NCI-H1105 treated with DMSO at 0.1 percent for 48 hours (cell line): ENCODE data around the gene PRKAB2.
A peak's percentile ranks its signal among the peaks of the same experiment; 100 is the strongest.
"Not testable (repeated sequence)": the region's sequence is repeated elsewhere in the genome, so short reads cannot be mapped to it uniquely, and the experiment has no call there.

Source experiments
- DNase-seq: peaks from one replicate; lab custom pipeline; 2025; lab: John Stamatoyannopoulos, UW

The PRKAB2 gene

DNA sequence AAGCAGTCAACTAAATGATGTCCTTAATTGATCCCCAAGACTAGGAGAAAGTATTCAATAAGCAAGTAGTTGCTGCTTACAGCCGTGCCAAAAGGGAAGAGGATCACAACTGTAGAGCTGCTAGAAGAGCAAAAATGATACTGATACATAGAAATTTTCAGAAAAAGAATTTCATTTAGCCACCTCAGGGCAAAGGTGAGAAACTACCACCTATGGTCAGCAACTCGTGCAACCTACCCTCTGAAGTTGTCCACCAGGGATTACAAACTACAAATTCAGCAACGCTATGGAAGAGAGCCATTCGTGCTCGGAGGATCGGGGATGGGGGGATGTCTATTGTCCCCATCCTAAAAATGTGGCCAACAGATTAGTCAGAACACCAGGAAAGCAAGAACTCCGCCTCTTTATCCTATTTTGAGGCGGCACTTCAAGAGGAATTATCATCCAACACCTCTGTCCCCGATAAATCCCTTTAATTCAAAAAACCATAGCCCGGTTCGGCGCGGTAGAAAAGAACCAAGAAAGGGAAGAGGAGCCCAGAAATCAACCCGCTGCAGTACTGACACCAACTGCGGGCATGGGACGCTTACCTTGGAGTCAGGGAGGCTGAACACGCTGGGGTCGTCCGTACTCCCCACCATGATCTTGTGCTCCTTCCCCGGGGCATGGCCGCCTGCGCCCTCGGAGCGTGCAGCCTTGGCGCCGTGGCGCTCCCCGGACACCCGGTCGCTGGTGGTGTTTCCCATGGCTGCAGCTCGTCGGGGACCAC, 687 bp downstream of the PRKAB2 start:
- no peak for DNase-seq

DNA sequence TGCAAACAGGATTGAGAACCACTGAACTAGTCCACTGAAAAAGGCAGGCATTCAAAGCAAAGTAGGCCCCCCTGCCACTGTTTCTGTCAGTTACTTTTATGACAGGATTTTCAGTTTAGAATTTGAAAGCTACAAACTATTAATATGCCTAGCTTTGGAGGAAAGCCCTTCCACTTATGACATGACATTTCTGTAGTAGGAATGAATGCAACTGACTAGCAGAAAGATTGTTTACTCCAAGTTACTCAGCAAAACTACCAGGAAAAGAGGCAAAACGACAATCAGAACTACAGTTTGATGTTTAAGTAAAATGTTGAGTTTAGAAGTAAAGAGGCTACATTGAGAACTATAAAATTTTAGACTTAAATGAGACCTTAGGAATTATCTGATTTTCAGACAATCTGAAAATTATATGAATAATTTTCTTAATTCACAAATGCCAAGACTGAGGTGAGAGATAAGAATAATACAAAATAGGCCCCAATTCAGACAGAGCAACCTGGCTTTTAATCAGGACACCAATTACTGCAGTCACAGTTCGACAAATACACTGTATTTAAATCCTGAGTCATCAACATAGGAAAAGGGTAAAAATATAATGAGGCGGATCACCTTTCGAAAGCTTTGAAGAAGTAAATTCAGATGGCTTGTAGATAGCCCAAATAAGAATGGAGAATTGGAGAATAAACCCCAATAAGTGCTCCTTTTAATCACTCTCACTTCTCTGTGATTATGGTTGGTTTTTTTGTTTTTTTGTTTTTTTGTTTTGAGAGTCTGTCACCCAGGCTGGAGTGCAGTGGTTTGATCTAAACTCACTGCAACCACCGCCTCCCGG, 2.2 kb downstream of the PRKAB2 start:
- no peak for DNase-seq

DNA sequence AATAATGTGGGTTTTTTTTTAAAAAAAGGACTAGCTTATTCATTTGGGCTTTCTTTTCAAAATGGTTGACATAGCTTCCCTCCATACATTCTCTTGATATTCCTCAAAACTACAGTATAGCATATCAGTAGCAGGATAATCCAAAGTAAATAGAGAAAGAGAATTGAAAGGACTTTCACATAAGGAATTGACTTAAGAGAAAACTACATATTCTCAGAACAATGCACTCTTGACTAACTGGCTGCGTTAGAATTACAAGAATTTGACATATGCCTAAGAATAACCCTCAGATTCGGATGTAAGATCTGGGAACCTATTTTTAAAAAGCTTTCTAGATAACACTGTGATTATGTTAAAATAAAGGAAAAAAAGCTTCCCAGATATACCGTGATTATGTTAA, 3.1 kb downstream of the PRKAB2 start:
- no peak for DNase-seq

DNA sequence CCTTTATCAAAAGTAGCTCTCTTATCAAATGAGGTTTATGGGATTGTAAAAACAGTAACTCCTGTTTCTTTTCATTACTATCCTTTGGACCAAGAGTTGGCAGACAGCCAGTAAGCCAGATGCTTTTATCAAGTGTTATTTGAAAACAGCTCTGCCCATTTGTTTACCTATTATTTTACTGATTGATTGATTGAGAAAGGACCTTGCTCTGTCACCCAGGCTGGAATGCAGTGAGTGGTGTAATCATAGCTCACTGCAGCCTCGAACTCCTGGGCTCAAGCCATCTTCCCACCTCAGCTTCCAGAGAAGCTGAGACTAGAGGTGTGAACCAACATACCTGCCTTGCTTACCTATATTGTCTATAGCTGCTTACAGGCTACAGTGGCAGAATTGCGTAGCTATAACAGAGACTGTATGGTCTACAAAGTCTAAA, 3.6 kb downstream of the PRKAB2 start:
- peak; percentile 57 for DNase-seq

DNA sequence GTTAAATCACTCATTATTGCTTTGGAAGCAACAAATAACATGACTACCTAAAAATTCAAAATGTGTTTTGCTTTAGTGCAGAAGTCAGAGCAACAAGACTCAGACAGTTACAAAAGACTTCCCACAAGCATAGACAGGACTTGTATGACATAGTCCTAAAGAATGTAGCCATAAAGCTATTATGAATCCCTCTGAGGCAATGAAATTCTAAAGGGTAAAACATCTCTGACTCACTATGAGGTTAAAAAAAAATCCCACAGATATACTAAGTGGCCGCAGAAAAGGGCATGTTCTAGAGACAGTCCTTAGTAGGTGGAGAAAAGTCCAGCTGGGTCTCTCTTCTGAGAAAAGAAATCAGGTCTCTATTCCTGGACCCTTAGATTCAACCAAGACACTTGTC, 4.9 kb downstream of the PRKAB2 start:
- no peak for DNase-seq

DNA sequence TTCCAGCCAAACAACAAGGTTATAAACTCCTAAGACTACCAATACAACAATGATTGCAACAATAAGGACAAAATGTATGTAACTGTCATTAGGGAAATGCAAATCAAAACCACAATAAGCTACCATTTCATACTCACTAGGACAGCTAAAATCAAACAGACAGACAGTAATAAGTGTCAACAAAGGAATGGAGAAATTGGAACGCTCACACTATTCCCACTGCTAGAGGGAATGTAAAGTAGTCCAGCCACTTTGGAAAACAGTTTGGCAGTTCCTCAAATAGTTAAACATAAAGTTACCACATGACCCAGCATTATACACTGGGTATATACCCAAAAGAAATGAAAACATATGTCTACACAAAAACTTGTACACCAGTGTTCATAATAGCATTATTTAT, 9.3 kb downstream of the PRKAB2 start:
- no peak for DNase-seq

DNA sequence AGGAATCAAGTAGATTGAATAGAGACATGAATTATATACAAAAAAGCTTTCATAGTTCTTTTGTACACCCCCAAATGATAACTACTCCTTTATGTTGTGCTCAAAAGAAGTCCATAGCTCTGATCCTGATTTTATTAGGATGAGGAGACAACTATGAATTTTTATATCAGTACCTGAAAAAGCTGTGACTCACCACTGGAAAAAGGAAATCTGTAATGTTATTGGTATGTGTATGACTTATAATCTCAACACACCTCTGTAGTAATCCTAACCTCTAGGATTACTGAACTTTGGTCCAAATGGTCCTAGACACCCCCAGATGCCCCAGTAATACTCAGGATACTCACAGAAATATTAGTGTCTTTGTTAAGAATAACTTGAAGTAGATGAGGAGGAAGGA, 10.2 kb downstream of the PRKAB2 start:
- no peak for DNase-seq

DNA sequence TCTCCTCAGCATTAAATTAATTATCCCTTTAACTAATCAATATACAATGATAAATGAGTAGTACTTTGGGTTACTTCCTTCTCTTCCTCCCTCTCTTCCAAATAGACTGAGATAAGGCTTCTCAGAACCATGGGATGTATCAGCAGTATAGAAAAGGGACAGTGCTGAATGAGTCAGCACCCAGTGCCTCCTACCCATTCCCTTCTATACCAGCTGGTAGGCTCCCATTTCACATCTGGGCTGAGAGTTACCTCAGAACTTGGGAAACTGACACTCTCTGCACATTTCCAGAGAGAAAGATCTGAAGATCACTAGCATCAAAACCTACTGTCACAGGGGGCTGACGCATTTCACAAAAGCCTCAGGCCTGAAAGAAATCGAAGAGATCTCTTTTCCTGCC, 15.2 kb downstream of the PRKAB2 start:
- not testable (repeated sequence) for DNase-seq

DNA sequence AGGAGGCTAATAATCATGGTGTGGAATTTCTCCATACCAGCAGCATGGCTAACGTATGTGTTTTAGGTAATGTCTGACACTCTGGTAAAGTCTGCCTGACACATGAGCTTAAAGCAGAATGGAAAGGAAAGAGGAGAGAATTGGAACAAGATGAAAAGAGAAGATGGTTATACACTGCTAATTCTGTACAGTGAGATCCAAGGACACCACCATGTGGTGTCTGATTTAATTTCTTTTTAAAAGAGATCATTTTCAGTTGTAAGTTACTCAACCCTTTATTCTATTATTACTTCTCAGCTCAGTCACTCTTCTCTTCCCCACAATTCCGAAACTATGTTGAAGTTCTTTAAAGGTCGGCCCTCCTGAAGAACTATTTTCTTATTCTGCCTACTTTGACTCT, 15.6 kb downstream of the PRKAB2 start:
- DNase-seq, result no peak

DNA sequence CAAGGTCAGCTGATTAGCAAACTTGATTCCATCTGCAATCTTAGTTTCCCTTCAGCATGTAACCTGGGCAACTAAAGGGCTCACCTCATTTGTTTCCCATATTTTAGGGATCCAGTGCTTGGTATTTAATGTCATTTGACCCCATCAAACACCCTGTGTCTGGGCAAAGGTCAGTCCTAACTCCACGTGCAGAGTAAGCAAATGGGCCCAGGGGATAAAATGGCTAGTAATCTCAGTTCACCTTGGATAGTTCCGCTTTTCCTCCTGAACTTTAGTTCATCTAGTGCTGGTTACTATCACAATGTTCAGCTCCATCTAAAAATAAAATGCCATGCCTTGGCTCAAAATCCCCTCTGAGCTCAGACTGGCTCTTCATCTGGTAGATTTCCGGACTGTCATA, 19.5 kb downstream of the PRKAB2 start:
- DNase-seq, result no peak

DNA sequence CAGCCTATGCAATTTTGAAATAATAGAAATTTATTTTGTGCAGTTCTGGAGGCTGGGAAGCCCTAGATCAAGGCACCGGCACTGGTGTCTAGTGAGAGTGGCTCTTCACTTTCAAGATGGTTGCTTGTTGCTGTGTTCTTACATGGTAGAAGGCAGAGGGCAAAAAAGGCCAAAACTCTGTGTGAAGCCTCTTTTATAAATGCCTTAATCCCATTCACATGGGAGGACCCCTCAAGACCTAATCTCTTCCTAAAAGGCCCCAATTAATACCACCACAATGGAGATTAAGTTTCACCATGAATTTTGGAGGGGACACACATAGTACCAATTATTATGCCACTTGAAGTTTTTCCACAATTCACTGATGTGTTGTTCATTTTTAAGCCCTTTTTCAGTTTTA, 21.0 kb downstream of the PRKAB2 start:
- no peak for DNase-seq

DNA sequence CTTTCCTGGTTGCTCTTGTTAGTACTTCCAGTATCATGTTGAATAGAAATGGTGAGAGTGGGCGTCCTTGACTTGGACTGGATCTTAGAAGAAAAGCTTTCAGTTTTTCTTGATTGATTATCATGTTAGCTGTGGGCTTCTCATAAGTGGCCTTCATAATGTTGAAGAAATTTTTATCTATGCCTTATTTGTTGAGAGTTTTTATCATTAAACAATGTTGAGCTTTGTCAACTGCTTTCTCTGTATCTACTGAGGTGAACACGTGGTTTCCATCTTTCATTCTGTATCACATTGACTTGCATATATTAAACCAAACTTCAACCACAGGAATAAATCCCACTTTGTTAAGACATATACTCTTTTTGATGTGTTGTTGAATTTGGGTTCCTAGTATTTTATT, 29.4 kb downstream of the PRKAB2 start:
- no peak for DNase-seq

DNA sequence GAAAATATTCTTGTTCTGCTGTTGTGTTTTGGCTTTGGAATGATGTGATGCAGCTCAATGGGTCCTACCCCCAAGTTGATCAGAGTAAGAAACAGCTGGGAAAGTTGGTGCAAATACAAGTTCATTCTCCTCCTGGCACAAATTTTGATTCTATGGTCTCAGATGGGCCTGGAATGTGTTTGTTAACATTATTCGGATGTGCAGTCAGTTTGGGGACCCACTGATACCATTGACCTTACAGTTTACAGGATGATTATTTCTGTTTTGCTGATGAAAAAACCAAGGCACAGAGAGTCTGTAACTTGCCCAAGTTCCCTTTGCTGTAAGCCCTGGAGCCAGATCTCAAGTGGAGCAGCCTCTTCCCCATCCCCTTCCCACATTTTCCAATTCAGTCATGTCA, 41.5 kb downstream of the PRKAB2 start:
- DNase-seq, result not testable (repeated sequence)

DNA sequence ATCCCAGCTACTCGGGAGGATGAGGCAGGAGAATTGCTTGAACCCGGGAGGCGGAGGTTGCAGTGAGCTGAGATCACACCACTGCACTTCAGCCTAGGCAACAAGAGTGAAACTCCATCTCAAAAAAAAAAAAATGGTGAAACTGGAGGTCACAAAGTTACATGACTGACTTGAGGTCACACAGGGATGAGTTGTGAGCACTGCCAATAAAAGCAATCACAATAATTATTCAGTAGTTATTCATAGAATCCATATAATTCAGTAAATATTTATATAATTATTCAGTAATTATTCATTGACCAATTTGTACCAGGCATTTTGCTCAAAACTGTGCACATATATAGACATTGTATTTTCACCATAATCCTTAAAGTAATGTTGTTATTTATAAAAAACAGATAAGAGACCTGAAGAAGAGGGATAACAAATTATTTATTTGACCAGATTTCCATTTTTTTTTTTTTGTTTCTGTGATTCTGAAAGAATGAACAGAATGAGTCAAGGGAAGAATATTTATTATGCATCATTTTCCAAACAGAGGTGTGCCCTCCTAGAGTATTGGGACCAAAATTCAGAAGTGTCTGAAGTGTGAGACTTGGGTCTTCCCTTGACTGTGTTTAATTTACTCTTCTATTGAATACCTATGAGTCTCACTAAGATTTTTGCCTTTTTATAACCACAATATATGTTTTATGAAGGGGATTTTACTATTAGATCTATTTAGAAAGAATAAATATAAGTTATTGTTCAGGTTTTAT, 43.0 kb downstream of the PRKAB2 start:
- no peak for DNase-seq

DNA sequence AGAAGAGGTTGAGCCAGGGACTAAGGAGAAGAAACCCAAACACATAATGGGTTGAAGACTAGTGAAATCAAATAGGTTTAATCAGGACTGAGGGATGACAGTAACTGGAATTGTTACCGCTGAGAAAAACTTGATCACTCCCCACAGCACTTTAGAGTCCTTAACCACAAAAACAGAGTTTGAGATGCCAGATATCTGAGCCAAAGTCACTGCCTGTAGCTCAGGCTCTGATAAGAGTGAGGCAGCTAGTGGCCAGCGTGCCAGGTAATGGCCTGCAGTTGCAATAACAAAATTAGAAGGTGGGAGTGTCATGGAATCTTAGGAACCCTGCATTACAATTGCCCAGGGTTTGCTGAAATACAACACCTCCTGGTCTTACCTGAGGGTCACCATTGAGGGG, 48.0 kb downstream of the PRKAB2 start:
- no peak for DNase-seq

DNA sequence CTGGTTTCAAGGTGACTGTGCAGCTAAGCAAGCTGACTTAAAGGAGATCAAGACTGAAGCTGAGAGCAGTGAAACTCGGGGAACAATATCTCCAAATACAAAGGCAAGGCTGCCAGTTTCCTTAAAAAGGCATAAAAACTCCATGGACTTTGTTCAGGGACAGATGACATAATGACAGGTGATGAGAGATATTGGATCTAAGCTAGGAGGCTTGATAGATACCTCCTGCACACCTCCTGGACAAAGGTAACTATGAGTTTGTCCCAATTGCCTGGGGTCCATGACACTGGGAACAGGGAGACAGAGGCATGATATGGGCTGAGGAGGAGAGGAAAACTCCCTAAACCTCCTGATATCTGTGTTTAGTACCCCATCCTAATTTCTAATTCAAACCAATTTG, 55.2 kb downstream of the PRKAB2 start:
- DNase-seq, result no peak

DNA sequence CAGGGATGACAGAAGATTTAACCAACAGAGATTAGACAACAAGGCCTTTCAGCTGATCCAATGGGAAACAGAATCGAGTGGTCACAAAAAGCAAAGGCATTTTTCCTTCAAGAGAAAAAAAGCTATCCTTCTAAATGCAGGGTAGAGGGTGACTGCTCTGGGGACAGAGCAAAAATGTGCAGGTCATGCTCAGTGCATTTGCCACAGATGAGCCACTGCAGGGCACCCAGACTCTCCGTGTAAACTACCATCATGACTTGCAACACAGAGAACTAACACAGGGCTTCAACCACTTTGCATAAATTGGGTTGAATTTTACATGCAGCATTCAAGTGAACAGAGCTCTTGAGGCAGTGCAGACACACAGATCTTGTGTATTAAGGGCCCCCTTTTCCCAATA, 56.8 kb downstream of the PRKAB2 start:
- no peak for DNase-seq

DNA sequence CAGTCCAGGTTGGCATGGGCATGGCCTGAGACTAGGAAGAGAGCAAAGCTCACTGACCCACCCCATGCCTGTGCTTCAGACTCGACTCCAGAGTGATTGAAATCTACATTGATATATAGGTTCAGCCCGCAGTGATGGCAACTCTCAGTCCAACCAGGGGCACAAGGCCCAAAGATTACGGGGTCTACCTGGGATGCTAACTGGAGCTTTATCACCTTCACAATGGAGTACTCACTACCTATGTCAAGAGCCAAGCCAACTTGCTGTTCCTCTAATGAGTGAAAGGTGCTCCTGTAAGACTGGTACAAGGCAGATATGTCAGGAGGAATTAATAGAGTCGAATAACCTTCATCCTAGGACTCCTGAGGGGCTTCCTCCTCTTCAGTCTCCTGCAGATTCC, 57.2 kb downstream of the PRKAB2 start:
- not testable (repeated sequence) for DNase-seq

DNA sequence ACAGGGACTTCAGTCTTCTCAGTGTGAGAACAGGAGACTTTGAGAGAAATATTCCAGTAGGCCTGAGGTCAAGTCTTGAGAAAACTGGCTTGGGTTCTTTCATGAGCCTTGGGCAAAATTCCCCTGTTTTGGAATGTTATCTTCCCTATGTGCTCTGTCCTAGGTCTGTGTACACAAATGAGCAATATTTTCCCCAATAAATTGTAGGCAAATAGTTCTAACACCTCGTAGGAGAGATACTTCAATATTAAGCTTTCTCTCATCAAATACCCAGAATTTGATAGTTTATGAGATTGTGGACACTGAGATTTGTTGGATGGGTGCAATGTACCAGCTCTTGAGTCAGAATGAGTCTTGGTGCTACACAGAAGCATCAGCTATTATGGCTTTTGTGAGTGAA, 57.9 kb downstream of the PRKAB2 start:
- not testable (repeated sequence) for DNase-seq

DNA sequence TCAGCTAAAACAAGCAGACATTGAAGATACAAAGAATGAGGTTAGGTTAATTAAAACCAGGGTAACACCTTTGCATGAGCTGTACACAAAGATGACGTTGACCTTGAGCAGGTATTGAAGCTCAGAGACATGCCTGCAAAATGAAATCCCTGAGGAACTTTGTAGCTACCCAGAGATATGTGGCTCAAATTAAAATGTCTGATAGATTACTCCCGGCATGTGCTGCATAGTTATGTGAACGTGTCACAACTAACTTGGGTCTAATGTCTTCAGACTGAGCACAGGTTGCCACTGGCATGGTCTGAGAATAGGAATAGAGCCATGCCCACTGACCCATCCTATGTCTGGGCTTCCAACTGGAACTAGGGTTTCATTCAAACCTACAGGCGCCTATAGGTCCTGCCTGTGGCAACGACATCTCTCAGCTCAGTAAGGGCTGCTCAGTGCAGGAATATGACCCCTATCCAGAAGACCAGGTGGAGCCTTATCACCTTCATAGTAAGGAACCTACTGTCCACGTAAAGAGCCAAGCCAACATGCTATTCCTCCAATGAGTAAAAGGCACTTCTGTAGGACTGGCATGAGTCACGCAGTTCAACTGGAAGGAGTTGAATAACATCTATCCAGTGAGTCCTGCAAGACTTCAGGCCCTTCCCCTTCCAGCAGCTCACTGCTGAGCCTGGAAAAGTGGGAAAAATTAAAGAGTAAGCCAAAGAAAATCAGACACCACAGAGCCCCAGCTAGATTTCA, 60.7 kb downstream of the PRKAB2 start:
- DNase-seq, result no peak

DNA sequence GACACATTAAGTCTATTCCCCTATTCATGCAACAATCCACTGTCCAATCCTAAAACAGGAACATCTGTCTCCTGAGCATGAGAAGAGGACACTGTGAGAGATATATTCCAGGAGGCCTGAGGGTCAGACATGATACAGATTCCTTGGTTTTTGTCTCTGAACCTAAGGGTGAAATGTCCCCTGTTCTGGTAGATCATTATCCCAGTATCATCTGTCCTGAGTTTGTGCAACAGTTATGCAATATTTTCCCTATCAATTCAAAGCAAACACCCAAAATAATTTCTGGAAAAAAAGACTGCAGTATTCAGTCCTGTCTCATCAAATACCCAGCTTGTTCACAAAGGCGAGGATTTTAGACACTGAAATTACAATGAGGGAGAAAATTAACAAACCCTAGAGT, 61.4 kb downstream of the PRKAB2 start:
- DNase-seq, result no peak

DNA sequence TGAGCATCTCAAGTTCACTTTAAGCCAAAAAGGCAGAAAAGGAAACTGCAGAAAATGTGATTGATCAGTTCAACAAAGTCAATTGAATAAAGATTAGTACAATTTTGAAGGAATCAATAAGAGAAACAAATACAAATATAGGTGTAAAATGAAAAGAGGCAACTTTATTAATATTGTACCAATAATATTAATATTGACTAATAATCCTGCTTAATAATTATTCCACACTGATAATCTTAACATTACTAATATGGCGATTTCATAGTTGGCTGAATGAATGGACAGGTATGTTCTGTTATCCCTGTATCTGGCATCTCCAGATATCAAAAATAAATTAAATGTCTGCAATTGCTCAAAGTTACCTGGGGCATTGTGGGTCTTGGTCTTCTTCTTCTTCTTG, 61.8 kb downstream of the PRKAB2 start:
- DNase-seq, result no peak
